GM19193 (cell line): ENCODE measurements around the gene HYDIN.

ENCODE experiments used
- POLR2A ChIP-seq: IDR thresholded peaks from 4 replicates; pipeline ENCODE4 v1.6.1; 2011; ENCODE audit not compliant: insufficient read depth, insufficient read length; ENCODE audit errors: extremely low read depth

Gene HYDIN

GRCh38 chr16:70800311-70800710, 430.2 kb downstream of the HYDIN start:
- no peak for TF ChIP-seq POLR2A

GRCh38 chr16:70796301-70796700, 434.2 kb downstream of the HYDIN start:
- no peak for TF ChIP-seq POLR2A

- no peak for TF ChIP-seq POLR2A
These were observed 435.1 kb downstream of the HYDIN start for GRCh38 chr16:70795296-70795912.

- TF ChIP-seq POLR2A, result no peak
These were observed 436.5 kb downstream of the HYDIN start for GRCh38 chr16:70793851-70794502.

DNA sequence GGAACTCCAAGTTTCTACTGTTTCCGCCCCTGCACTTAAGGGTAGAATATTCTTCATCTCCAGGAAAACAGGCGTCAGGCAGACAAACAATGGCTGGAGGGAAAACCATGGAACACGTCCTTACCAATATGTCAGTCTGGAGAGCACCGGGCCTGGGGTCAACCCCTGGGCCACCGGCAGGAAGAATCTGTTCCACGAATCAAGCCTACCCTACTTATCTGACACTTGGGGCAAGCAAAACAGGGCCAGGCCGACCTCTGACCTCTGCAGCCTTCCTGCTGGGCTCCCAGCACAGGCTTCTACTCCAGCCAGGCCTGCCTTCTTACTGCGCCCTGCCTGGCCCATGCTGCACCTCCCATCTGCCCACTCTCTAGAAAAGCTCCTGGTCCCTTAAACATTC, 439.7 kb downstream of the HYDIN start:
- TF ChIP-seq POLR2A, result no peak

DNA sequence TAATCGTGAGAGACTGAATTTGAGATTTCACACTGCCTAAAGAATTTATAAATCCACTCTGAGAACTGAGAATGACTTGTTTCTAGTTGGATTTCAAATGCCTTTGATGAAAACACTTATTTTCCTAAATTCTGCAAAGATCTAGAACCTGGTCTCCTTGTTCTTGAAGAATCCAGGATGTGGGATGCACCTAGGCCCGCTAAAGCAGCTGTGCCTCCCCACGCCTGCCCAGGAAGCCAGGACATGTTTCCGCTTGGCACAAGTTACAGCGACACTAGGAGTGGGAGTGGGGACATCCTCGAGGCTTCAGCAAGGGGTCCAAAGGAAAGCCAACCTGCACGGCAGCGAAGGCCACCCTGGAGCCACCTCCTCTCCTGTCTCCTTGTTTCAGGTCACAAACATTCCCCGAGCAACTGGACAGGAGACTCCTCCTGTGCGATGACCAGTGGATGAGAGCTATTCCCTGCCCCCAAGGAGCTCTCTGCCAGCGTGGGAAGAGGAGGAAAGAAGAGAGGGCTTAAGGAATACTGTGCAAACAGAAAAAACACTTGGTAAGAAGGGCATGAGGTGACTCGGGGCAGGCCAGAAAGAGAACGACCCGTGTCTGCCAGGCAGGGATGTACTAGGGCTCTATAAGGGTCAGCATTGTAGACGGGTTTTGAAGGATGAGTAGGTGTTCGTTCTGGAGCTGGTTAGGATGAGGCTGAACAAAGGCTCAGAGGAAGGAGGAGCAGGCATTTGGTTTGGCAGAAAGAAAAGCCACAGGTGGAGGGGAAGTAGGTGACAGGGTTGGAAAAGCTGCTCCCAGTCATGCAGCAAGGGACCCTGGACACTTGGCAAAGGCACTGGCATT, 440.7 kb downstream of the HYDIN start:
- TF ChIP-seq POLR2A, result no peak

DNA sequence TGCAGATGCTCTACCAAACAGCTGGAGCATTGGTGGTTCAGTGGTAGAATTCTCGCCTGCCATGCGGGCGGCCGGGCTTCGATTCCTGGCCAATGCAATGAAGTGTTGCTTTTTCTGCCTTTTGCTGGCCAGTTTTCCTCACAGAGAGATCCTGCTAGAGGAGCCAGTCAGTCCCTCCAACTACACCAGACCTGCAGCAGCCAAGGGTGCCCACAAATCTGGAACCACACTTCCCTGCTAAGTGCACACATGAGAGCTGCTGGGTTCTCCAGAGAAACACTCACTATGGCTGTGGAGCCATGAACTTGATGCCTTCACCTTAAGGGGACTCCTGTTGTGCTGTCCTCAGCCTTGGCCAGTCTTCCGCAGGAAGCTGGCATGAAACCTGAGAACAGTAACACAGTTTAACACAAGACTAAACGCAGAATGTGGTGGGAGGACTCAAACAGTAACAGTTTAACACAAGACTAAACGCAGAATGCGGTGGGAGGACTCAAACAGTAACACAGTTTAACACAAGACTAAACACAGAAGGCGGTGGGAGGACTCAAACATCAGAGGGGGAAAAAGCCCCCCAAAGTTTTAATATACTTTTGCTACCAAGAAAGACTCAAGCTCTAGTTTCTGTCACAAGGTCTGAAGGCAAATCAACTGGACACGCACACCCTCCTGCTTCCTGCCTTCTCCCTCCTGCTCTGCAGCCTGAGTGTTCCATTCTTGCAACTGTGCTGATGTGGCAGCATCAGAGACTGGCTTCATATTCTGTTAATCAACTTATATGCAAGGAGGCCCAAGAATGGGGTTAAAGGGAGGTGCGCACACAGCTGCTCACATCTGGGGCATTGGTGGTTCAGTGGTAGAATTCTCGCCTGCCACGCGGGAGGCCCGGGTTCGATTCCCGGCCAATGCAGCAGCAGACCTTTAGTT, 441.6 kb downstream of the HYDIN start:
- TF ChIP-seq POLR2A, result no peak

DNA sequence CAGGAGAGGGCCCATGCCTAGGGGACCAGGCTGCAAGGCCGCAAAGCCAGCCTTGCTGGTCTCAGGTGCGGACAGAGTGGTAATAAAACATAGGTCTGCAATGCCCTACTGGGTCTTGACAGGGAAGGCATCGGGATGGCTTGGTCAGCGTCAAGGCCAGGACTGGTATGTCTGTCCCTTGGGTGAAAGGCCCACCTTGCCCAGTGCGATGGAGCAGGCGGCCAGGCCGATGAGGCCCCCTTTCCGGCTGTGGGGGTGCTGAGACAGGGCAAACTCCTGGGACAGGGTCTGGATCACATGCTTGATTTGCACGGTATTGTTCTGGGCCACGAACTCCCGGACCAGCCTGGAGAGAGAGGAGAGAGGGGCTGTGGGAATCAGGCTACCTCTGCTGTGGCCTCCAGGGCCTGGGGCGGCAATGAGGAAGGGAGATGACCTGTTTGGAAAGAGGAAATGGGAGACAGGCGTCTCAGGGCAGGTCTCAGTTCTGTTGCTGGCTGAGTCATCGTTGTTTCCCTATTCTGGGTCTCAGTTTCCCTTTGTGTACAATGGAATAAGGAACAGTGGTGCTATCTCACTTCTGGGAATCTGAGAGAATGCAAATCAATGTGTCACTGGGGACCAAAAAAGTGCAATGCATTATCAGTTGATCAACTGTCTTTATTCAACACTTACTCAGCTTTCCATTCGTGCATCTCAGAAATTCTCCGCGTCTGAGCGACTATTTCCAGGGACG, 444.3 kb downstream of the HYDIN start:
- TF ChIP-seq POLR2A, result no peak

GRCh38 chr16:70784692-70785555, 445.6 kb downstream of the HYDIN start:
- TF ChIP-seq POLR2A, result no peak

GRCh38 chr16:70782237-70782636, 448.3 kb downstream of the HYDIN start:
- TF ChIP-seq POLR2A, result no peak

- no peak for TF ChIP-seq POLR2A
These were observed 448.7 kb downstream of the HYDIN start for GRCh38 chr16:70781800-70782199.

GRCh38 chr16:70780546-70780945, 450.0 kb downstream of the HYDIN start:
- no peak for TF ChIP-seq POLR2A

- no peak for TF ChIP-seq POLR2A
These were observed 451.2 kb downstream of the HYDIN start for GRCh38 chr16:70779361-70779760.
